Measurements from ENCODE around the gene APEX2.

The APEX2 gene

GRCh38 chrX:54964766-54965497 lies 35.2 kb upstream of the APEX2 start:
- H3K4me2 ChIP-seq (ENCODE audit: insufficient read depth, low read length, poor library complexity, severe bottlenecking): no peak overlapping the region

GRCh38 chrX:54977387-54977786 lies 22.8 kb upstream of the APEX2 start:
- no peak overlapping the region for H3K23ac ChIP-seq (ENCODE audit: low read depth, low read length, poor library complexity)
- no peak overlapping the region for H3K9ac ChIP-seq (ENCODE audit: low read depth, low read length, poor library complexity)
- no peak overlapping the region for H2BK5ac ChIP-seq (ENCODE audit: low read length)
- no peak overlapping the region for H3K14ac ChIP-seq (ENCODE audit: low read length)
- no peaks in the 10 kb centered on the region for H3K27me3 ChIP-seq (ENCODE audit: control insufficient read depth in 3 of 3, insufficient read depth in 3 of 3, low read depth in 1 of 3, low read length in 3 of 3)
- H3K9me3 ChIP-seq (replicated peaks in 1 of 2; ENCODE audit: control insufficient read depth in 2 of 2, insufficient read depth in 1 of 2, low read depth in 1 of 2, low read length in 2 of 2): no peaks in the 10 kb centered on the region
- H3K27ac ChIP-seq (replicated peaks; ENCODE audit: low read length): no peak overlapping the region
- H3K4me3 ChIP-seq (ENCODE audit: low read length in 2 of 2): no peak overlapping the region
- no peak overlapping the region for H3K18ac ChIP-seq (ENCODE audit: low read length)
- WGBS, 2 donors (ENCODE audit: extremely low coverage in 2 of 2, insufficient read length in 2 of 2, insufficient replicate concordance in 1 of 2): no CpG with 5 or more reads among the region's 4 CpGs
- no peaks in the 10 kb centered on the region for H3K36me3 ChIP-seq (replicated peaks in 1 of 2; ENCODE audit: control insufficient read depth in 2 of 2, insufficient read depth in 2 of 2, low read length in 2 of 2)
- H3K79me1 ChIP-seq (ENCODE audit: low read depth, low read length): no peaks in the 10 kb centered on the region
- no peak overlapping the region for H2BK120ac ChIP-seq (ENCODE audit: low read depth, low read length)
- no peak overlapping the region for H4K8ac ChIP-seq (ENCODE audit: low read depth, low read length)
- no peak overlapping the region for H2AK5ac ChIP-seq (ENCODE audit: low read depth, low read length)
- no peaks in the 10 kb centered on the region for H3K4me1 ChIP-seq (ENCODE audit: control insufficient read depth in 2 of 2, insufficient read depth in 1 of 2, low read depth in 1 of 2, low read length in 2 of 2)
- no peak overlapping the region for H3K4me2 ChIP-seq (ENCODE audit: insufficient read depth, low read length, poor library complexity, severe bottlenecking)
- no peak overlapping the region for H2AFZ ChIP-seq (ENCODE audit: low read length)
- no peak overlapping the region for H3K4ac ChIP-seq (ENCODE audit: low read length)
- no peak for DNase-seq (ENCODE audit: low spot score)
- H2BK12ac ChIP-seq (ENCODE audit: low read length): no peak overlapping the region
- H4K91ac ChIP-seq (ENCODE audit: low read depth, low read length, poor library complexity): no peak overlapping the region
- no peak overlapping the region for H2BK15ac ChIP-seq (ENCODE audit: low read length)

More at GRCh38 chrX:54964766-54965497, 35.2 kb upstream of the APEX2 start:
- Histone ChIP-seq H4K91ac (ENCODE audit: low read depth, low read length, poor library complexity) (no peak overlapping the region), H3K36me3 (replicated peaks in 1 of 2; ENCODE audit: control insufficient read depth in 2 of 2, insufficient read depth in 2 of 2, low read length in 2 of 2) (no peaks in the 10 kb centered on the region), H4K8ac (ENCODE audit: low read depth, low read length) (no peak overlapping the region), H3K9ac (ENCODE audit: low read depth, low read length, poor library complexity) (no peak overlapping the region), H2BK120ac (ENCODE audit: low read depth, low read length) (no peak overlapping the region), H3K27ac (replicated peaks; ENCODE audit: low read length) (no peak overlapping the region), H2BK5ac (ENCODE audit: low read length) (no peak overlapping the region), H2AFZ (ENCODE audit: low read length) (no peak overlapping the region), H3K9me3 (replicated peaks in 1 of 2; ENCODE audit: control insufficient read depth in 2 of 2, insufficient read depth in 1 of 2, low read depth in 1 of 2, low read length in 2 of 2) (no peaks in the 10 kb centered on the region), H3K14ac (ENCODE audit: low read length) (no peak overlapping the region), H3K18ac (ENCODE audit: low read length) (no peak overlapping the region), H3K23ac (ENCODE audit: low read depth, low read length, poor library complexity) (no peak overlapping the region), H2BK12ac (ENCODE audit: low read length) (no peak overlapping the region), H3K27me3 (ENCODE audit: control insufficient read depth in 3 of 3, insufficient read depth in 3 of 3, low read depth in 1 of 3, low read length in 3 of 3) (peaks cover 0 to 7% (median 0%) of the 10 kb centered on the region in 3 experiments), H2BK15ac (ENCODE audit: low read length) (no peak overlapping the region), H3K4ac (ENCODE audit: low read length) (no peak overlapping the region), H2AK5ac (ENCODE audit: low read depth, low read length) (no peak overlapping the region), H3K4me3 (ENCODE audit: low read length in 2 of 2) (no peak overlapping the region), H3K4me1 (ENCODE audit: control insufficient read depth in 2 of 2, insufficient read depth in 1 of 2, low read depth in 1 of 2, low read length in 2 of 2) (no peaks in the 10 kb centered on the region), H3K79me1 (ENCODE audit: low read depth, low read length) (no peaks in the 10 kb centered on the region)
- DNase-seq (ENCODE audit: low spot score): no peak
- no CpG with 5 or more reads among the region's 4 CpGs for WGBS, 2 donors (ENCODE audit: extremely low coverage in 2 of 2, insufficient read length in 2 of 2, insufficient replicate concordance in 1 of 2)

- Histone ChIP-seq H3K79me1 (ENCODE audit: low read depth, low read length) (no peaks in the 10 kb centered on the region), H2BK120ac (ENCODE audit: low read depth, low read length) (no peak overlapping the region), H3K27ac (replicated peaks; ENCODE audit: low read length) (no peak overlapping the region), H2BK12ac (ENCODE audit: low read length) (no peak overlapping the region), H4K8ac (ENCODE audit: low read depth, low read length) (no peak overlapping the region), H2AFZ (ENCODE audit: low read length) (no peak overlapping the region), H3K9me3 (replicated peaks in 1 of 2; ENCODE audit: control insufficient read depth in 2 of 2, insufficient read depth in 1 of 2, low read depth in 1 of 2, low read length in 2 of 2) (no peaks in the 10 kb centered on the region), H3K18ac (ENCODE audit: low read length) (no peak overlapping the region), H3K36me3 (replicated peaks in 1 of 2; ENCODE audit: control insufficient read depth in 2 of 2, insufficient read depth in 2 of 2, low read length in 2 of 2) (no peaks in the 10 kb centered on the region), H2BK5ac (ENCODE audit: low read length) (no peak overlapping the region), H2AK5ac (ENCODE audit: low read depth, low read length) (no peak overlapping the region), H3K4ac (ENCODE audit: low read length) (no peak overlapping the region), H2BK15ac (ENCODE audit: low read length) (no peak overlapping the region), H3K4me3 (ENCODE audit: low read length in 2 of 2) (no peak overlapping the region), H3K27me3 (ENCODE audit: control insufficient read depth in 3 of 3, insufficient read depth in 3 of 3, low read depth in 1 of 3, low read length in 3 of 3) (no peaks in the 10 kb centered on the region), H3K23ac (ENCODE audit: low read depth, low read length, poor library complexity) (no peak overlapping the region), H3K9ac (ENCODE audit: low read depth, low read length, poor library complexity) (no peak overlapping the region), H3K4me2 (ENCODE audit: insufficient read depth, low read length, poor library complexity, severe bottlenecking) (no peak overlapping the region), H3K4me1 (ENCODE audit: control insufficient read depth in 2 of 2, insufficient read depth in 1 of 2, low read depth in 1 of 2, low read length in 2 of 2) (no peaks in the 10 kb centered on the region), H3K14ac (ENCODE audit: low read length) (no peak overlapping the region), H4K91ac (ENCODE audit: low read depth, low read length, poor library complexity) (no peak overlapping the region)
- DNase-seq (ENCODE audit: low spot score): no peak
These were observed 21.7 kb upstream of the APEX2 start for GRCh38 chrX:54978448-54978847.

GRCh38 chrX:54979432-54979831 lies 20.7 kb upstream of the APEX2 start:
- Histone ChIP-seq H3K36me3 (replicated peaks in 1 of 2; ENCODE audit: control insufficient read depth in 2 of 2, insufficient read depth in 2 of 2, low read length in 2 of 2) (no peaks in the 10 kb centered on the region), H2BK12ac (ENCODE audit: low read length) (no peak overlapping the region), H2BK120ac (ENCODE audit: low read depth, low read length) (no peak overlapping the region), H4K91ac (ENCODE audit: low read depth, low read length, poor library complexity) (no peak overlapping the region), H3K9me3 (replicated peaks in 1 of 2; ENCODE audit: control insufficient read depth in 2 of 2, insufficient read depth in 1 of 2, low read depth in 1 of 2, low read length in 2 of 2) (no peaks in the 10 kb centered on the region), H2BK5ac (ENCODE audit: low read length) (no peak overlapping the region), H4K8ac (ENCODE audit: low read depth, low read length) (no peak overlapping the region), H2BK15ac (ENCODE audit: low read length) (no peak overlapping the region), H3K9ac (ENCODE audit: low read depth, low read length, poor library complexity) (no peak overlapping the region), H3K27ac (replicated peaks; ENCODE audit: low read length) (no peak overlapping the region), H3K79me1 (ENCODE audit: low read depth, low read length) (no peaks in the 10 kb centered on the region), H3K27me3 (ENCODE audit: control insufficient read depth in 3 of 3, insufficient read depth in 3 of 3, low read depth in 1 of 3, low read length in 3 of 3) (no peaks in the 10 kb centered on the region), H3K4me2 (ENCODE audit: insufficient read depth, low read length, poor library complexity, severe bottlenecking) (no peak overlapping the region), H3K23ac (ENCODE audit: low read depth, low read length, poor library complexity) (no peak overlapping the region), H3K14ac (ENCODE audit: low read length) (no peak overlapping the region), H2AFZ (ENCODE audit: low read length) (no peak overlapping the region), H3K18ac (ENCODE audit: low read length) (no peak overlapping the region), H2AK5ac (ENCODE audit: low read depth, low read length) (no peak overlapping the region), H3K4ac (ENCODE audit: low read length) (no peak overlapping the region), H3K4me3 (ENCODE audit: low read length in 2 of 2) (no peak overlapping the region), H3K4me1 (ENCODE audit: control insufficient read depth in 2 of 2, insufficient read depth in 1 of 2, low read depth in 1 of 2, low read length in 2 of 2) (no peaks in the 10 kb centered on the region)
- DNase-seq (ENCODE audit: low spot score): no peak
